Neural cell (in vitro differentiated cells): Measurements from ENCODE around the gene RADX. TPM values are rescaled to one million over a fixed set of nuclear protein-coding genes. Genes with fewer than 3 reads are reported as not detected.

Experiments used
- H2AFZ ChIP-seq: fragments of 200-600, 300-800 bp; sonication (generic), shearing (Covaris generic); 2 replicates; pipeline ENCODE4 v1.6.0; 2014; ENCODE audit warnings: low read depth, mild to moderate bottlenecking, antibody characterized with exemption, low read length, moderate library complexity
- H3F3A ChIP-seq: fragments of 200-600 bp; shearing (Covaris generic); 2 replicates; pipeline ENCODE4 v1.6.1; 2016; ENCODE audit warnings: mild to moderate bottlenecking, moderate library complexity, mixed read lengths, antibody characterized with exemption, low read length; ENCODE audit not compliant: insufficient read depth, poor library complexity, severe bottlenecking
- H3K27ac ChIP-seq: fragments of 200-600, 300-800 bp; sonication (generic), shearing (Covaris generic); 2 replicates; pipeline ENCODE4 v1.5.1; 2014; ENCODE audit warnings: mild to moderate bottlenecking, low read length, moderate library complexity
- H3K27me3 ChIP-seq: fragments of 300-800, 200-600 bp; sonication (generic), shearing (Covaris generic); 2 replicates; pipeline ENCODE4 v1.6.0; 2014; ENCODE audit warnings: mild to moderate bottlenecking, low read depth, low read length, moderate library complexity; ENCODE audit not compliant: insufficient read depth
- H3K36me3 ChIP-seq: fragments of 300-800, 200-600 bp; sonication (generic), shearing (Covaris generic); 2 replicates; pipeline ENCODE4 v1.5.1; 2014; ENCODE audit warnings: mild to moderate bottlenecking, antibody characterized with exemption, low read length, moderate library complexity; ENCODE audit not compliant: insufficient read depth
- H3K4me2 ChIP-seq: fragments of 300-800, 200-600 bp; sonication (generic), shearing (Covaris generic); 2 replicates; pipeline ENCODE4 v1.6.0; 2014; ENCODE audit warnings: mild to moderate bottlenecking, low read length
- H3K4me3 ChIP-seq: fragments of 300-800, 200-600 bp; sonication (generic), shearing (Covaris generic); 2 replicates; pipeline ENCODE4 v1.5.1; 2014; ENCODE audit warnings: mild to moderate bottlenecking, low read length, moderate library complexity
- H3K79me2 ChIP-seq: fragments of 200-600 bp; shearing (Covaris generic); replicated peaks from 2 replicates; pipeline ENCODE4 v1.6.0; 2014; ENCODE audit warnings: mild to moderate bottlenecking, low read length, moderate library complexity; ENCODE audit not compliant: insufficient read depth
- H3K9ac ChIP-seq: fragments of 300-800, 200-600 bp; sonication (generic), shearing (Covaris generic); 2 replicates; pipeline ENCODE4 v1.6.1; 2016; ENCODE audit warnings: mild to moderate bottlenecking, low read length, mixed read lengths
- H3K9me2 ChIP-seq: fragments of 200-600 bp; shearing (Covaris generic); 2 replicates; pipeline ENCODE4 v1.6.1; 2016; ENCODE audit warnings: mild to moderate bottlenecking, low read length, mixed read lengths; ENCODE audit not compliant: insufficient read depth
- H3K9me3 ChIP-seq: fragments of 200-600, 300-800 bp; sonication (generic), shearing (Covaris generic); 2 replicates; pipeline ENCODE4 v1.6.1; 2016; ENCODE audit warnings: mild to moderate bottlenecking, mixed run types, low read length, moderate library complexity, mixed read lengths
- H4K20me1 ChIP-seq: fragments of 200-600 bp; shearing (Covaris generic); 2 replicates; pipeline ENCODE4 v1.6.1; 2016; ENCODE audit warnings: mild to moderate bottlenecking, mixed run types; ENCODE audit not compliant: insufficient read depth
- EP300 ChIP-seq: fragments of 450-650 bp; conservative IDR thresholded peaks from 2 replicates; pipeline ENCODE4 v1.6.1; 2014; ENCODE audit warnings: antibody characterized with exemption, mild to moderate bottlenecking, moderate library complexity; ENCODE audit not compliant: poor library complexity, severe bottlenecking
- EZH2 ChIP-seq: fragments of 200-600, 300-800 bp; shearing (Covaris generic), sonication (generic); IDR thresholded peaks from 2 replicates; pipeline ENCODE4 v1.6.1; 2014; ENCODE audit warnings: antibody characterized with exemption, low read length, borderline replicate concordance, mild to moderate bottlenecking; ENCODE audit not compliant: insufficient read depth, poor library complexity, severe bottlenecking
- MXI1 ChIP-seq: fragments of 450-650 bp; conservative IDR thresholded peaks from 2 replicates; pipeline ENCODE4 v1.6.1; 2014; ENCODE audit warnings: antibody characterized with exemption, mild to moderate bottlenecking; ENCODE audit not compliant: poor library complexity, severe bottlenecking
- POLR2AphosphoS5 ChIP-seq: IDR thresholded peaks from 2 replicates; pipeline ENCODE4 v1.6.1; 2012
- RAD21 ChIP-seq: fragments of 450-650 bp; conservative IDR thresholded peaks from 2 replicates; pipeline ENCODE4 v1.6.1; 2014; ENCODE audit warnings: antibody characterized with exemption, mild to moderate bottlenecking, moderate library complexity
- REST ChIP-seq: IDR thresholded peaks from 2 replicates; pipeline ENCODE4 v1.6.1; 2012; ENCODE audit warnings: borderline replicate concordance
- SMC3 ChIP-seq: fragments of 450-650 bp; conservative IDR thresholded peaks from 2 replicates; pipeline ENCODE4 v1.6.1; 2014; ENCODE audit warnings: antibody characterized with exemption, mild to moderate bottlenecking, moderate library complexity; ENCODE audit not compliant: poor library complexity
- TAF1 ChIP-seq: IDR thresholded peaks from 2 replicates; pipeline ENCODE4 v1.6.1; 2012; ENCODE audit warnings: low read depth
- polyA plus RNA-seq: library from polyadenylated mRNA; depleted of rRNA; stranded (reverse); fragments of >200 nt; gene quantifications from 2 replicates; pipeline ENCODE4 v1.2.3, GENCODE V29; 2014
- TF ChIP-seq, protein P1 (sequence below): fragments of 450-650 bp; IDR thresholded peaks from 2 replicates; pipeline ENCODE4 v1.5.1; 2014; ENCODE audit warnings: antibody characterized with exemption, mild to moderate bottlenecking, moderate library complexity; ENCODE audit not compliant: poor library complexity, severe bottlenecking

Gene RADX
- polyA plus RNA-seq, 1 donor from 2014 or later = 78.9 TPM

DNA sequence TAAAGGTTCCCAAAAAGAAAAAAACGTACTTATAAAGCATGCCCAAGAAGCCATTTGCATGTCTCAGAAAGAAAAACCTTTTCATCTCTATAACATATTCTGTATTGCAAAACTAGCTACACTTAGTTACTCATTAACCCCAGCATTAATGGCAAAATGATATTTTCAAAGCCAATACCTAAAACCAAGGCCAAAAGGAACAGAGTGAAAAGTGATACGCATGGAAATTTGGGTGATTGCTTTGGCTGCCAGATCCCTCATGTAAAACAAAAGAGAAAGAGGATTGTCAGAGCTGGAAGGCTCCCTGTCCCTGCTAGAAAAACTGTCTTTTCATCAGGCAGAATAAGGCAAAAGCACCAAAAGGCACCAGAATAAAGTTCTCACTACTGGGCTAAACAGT lies 46.8 kb upstream of the RADX start (continued):
- TF ChIP-seq POLR2AphosphoS5 = no peak
- TF ChIP-seq RAD21 = no peak

- Histone ChIP-seq H3K27me3 (no peaks in the 10 kb centered on the region), H3K4me3 (no peak overlapping the region), H3K9ac (no peak overlapping the region), H3K9me3 (no peaks in the 10 kb centered on the region), H2AFZ (no peak overlapping the region), H3K79me2 (no peaks in the 10 kb centered on the region), H3K9me2 (no peaks in the 10 kb centered on the region), H3K36me3 (no peaks in the 10 kb centered on the region), H4K20me1 (no peaks in the 10 kb centered on the region), H3F3A (no peaks in the 10 kb centered on the region), H3K27ac (no peak overlapping the region), H3K4me2 (no peak overlapping the region)
- no peak for TF ChIP-seq RAD21
- no peak for TF ChIP-seq POLR2AphosphoS5
- TF ChIP-seq TAF1 = no peak
- TF ChIP-seq REST = no peak
- TF ChIP-seq EP300 = no peak
- no peak for TF ChIP-seq EZH2
- TF ChIP-seq SMC3 = no peak
- TF ChIP-seq MXI1 = no peak
- TF ChIP-seq, protein P1, sequence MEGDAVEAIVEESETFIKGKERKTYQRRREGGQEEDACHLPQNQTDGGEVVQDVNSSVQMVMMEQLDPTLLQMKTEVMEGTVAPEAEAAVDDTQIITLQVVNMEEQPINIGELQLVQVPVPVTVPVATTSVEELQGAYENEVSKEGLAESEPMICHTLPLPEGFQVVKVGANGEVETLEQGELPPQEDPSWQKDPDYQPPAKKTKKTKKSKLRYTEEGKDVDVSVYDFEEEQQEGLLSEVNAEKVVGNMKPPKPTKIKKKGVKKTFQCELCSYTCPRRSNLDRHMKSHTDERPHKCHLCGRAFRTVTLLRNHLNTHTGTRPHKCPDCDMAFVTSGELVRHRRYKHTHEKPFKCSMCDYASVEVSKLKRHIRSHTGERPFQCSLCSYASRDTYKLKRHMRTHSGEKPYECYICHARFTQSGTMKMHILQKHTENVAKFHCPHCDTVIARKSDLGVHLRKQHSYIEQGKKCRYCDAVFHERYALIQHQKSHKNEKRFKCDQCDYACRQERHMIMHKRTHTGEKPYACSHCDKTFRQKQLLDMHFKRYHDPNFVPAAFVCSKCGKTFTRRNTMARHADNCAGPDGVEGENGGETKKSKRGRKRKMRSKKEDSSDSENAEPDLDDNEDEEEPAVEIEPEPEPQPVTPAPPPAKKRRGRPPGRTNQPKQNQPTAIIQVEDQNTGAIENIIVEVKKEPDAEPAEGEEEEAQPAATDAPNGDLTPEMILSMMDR = no peak
These were observed 45.4 kb upstream of the RADX start for GRCh38 chrX:106566362-106566761.

- Histone ChIP-seq H3K9me2 (no peaks in the 10 kb centered on the region), H3K27me3 (no peaks in the 10 kb centered on the region), H2AFZ (no peak overlapping the region), H3K36me3 (no peaks in the 10 kb centered on the region), H3K9ac (no peak overlapping the region), H4K20me1 (no peaks in the 10 kb centered on the region), H3F3A (no peaks in the 10 kb centered on the region), H3K27ac (no peak overlapping the region), H3K4me3 (no peak overlapping the region), H3K9me3 (no peaks in the 10 kb centered on the region), H3K4me2 (no peak overlapping the region), H3K79me2 (no peaks in the 10 kb centered on the region)
- TF ChIP-seq SMC3 = no peak
- TF ChIP-seq RAD21 = no peak
- no peak for TF ChIP-seq EZH2
- TF ChIP-seq, protein P1 = no peak
- TF ChIP-seq TAF1 = no peak
- TF ChIP-seq MXI1 = no peak
- TF ChIP-seq POLR2AphosphoS5 = no peak
- TF ChIP-seq EP300 = no peak
- TF ChIP-seq REST = no peak
These were observed 29.9 kb upstream of the RADX start for GRCh38 chrX:106581856-106582255.
